SK-N-SH (cell line): ENCODE measurements around the gene YDJC.

ENCODE experiments used
- CTCF ChIP-seq: fragments of 200-600 bp; sonication (generic); IDR thresholded peaks from 2 replicates; pipeline ENCODE4 v1.6.1; 2017; ENCODE audit warnings: antibody characterized with exemption, mild to moderate bottlenecking, moderate library complexity
- GATA2 ChIP-seq: sonication (generic); formaldehyde crosslinking; IDR thresholded peaks from 2 replicates; pipeline ENCODE4 v1.5.0; 2020; ENCODE audit warnings: mild to moderate bottlenecking, missing genetic modification reagents
- JUND ChIP-seq: IDR thresholded peaks from 2 replicates; pipeline ENCODE4 v1.4.0; 2012
- MAX ChIP-seq: IDR thresholded peaks from 2 replicates; pipeline ENCODE4 v1.4.0; 2012; ENCODE audit warnings: low read depth
- MXI1 ChIP-seq: IDR thresholded peaks from 2 replicates; pipeline ENCODE4 v1.6.1; 2012; ENCODE audit warnings: mild to moderate bottlenecking, low read depth, low read length, improper control_type of control experiment
- NRF1 ChIP-seq: IDR thresholded peaks from 2 replicates; pipeline ENCODE4 v1.6.1; 2012; ENCODE audit warnings: low read depth, mild to moderate bottlenecking, low read length
- POLR2AphosphoS5 ChIP-seq: IDR thresholded peaks from 2 replicates; pipeline ENCODE4 v1.6.1; 2012; ENCODE audit warnings: low read depth, low read length
- RXRA ChIP-seq: IDR thresholded peaks from 2 replicates; pipeline ENCODE4 v1.4.0; 2012; ENCODE audit warnings: low read depth, mild to moderate bottlenecking, borderline replicate concordance
- SIN3A ChIP-seq: IDR thresholded peaks from 2 replicates; pipeline ENCODE4 v1.6.1; 2012; ENCODE audit warnings: low read depth, mild to moderate bottlenecking, low read length, moderate library complexity, borderline replicate concordance
- TAF1 ChIP-seq: IDR thresholded peaks from 2 replicates; pipeline ENCODE4 v1.6.1; 2012; ENCODE audit warnings: low read depth, mild to moderate bottlenecking, low read length, moderate library complexity, borderline replicate concordance
- USF1 ChIP-seq: IDR thresholded peaks from 2 replicates; pipeline ENCODE4 v1.4.0; 2012; ENCODE audit warnings: low read depth, borderline replicate concordance
- YY1 ChIP-seq: IDR thresholded peaks from 2 replicates; pipeline ENCODE4 v1.4.0; 2012; ENCODE audit warnings: low read depth, mild to moderate bottlenecking

- TF ChIP-seq GATA2 (CRISPR knock-in tag), result no peak
- no peak for TF ChIP-seq CTCF
- no peak for TF ChIP-seq JUND
- no peak for TF ChIP-seq MAX
- TF ChIP-seq USF1, result no peak
- no peak for TF ChIP-seq POLR2AphosphoS5
- TF ChIP-seq TAF1, result no peak
- TF ChIP-seq MXI1, result no peak
- no peak for TF ChIP-seq NRF1
- TF ChIP-seq RXRA, result no peak
- TF ChIP-seq YY1, result no peak
- no peak for TF ChIP-seq SIN3A
Observed at GRCh38 chr22:21602579-21602978, 27.2 kb downstream of the YDJC start.
